Lower leg skin (tissue), 4 donors: ENCODE data around the gene SEC16A. TPM values are rescaled to one million over a fixed set of nuclear protein-coding genes. Genes with fewer than 3 reads are reported as not detected.

Experiments used
- DNase-seq, 2 donors: peaks; one replicate each; pipeline ENCODE4 v3.0.0-alpha.2; 2019; ENCODE audit warnings: low spot score in 2 of 2
- H3K4me3 ChIP-seq: fragments of 200-600 bp; sonication (generic); 2 replicates; pipeline ENCODE4 v1.5.1; 2017; ENCODE audit warnings: mild to moderate bottlenecking, low read depth; ENCODE audit not compliant: poor library complexity, severe bottlenecking
- POLR2A ChIP-seq, 2 donors: fragments of 450-650 bp; IDR thresholded peaks; one replicate each; pipeline ENCODE4 v1.6.1; 2016 to 2017; ENCODE audit warnings: antibody characterized with exemption in 2 of 2, mild to moderate bottlenecking in 1 of 2, moderate library complexity in 1 of 2
- WGBS, 2 donors: methylation state at CpG; one replicate each; pipeline ENCODE4 v1.1.5; 2018; 5-methylcytosine and 5-hydroxymethylcytosine counted together
- intact Hi-C: fragments of 100-400 bp; cut with DNase I; formaldehyde crosslinking; loops from one replicate; pipeline ENCODE4 v1.15.0; 2023; ENCODE audit warnings: low total_unique reads
- total RNA-seq, 4 donors: library from RNA; depleted of rRNA; stranded (reverse); fragments of >200 nt; gene quantifications; one replicate each; pipeline ENCODE4 v1.1.0, GENCODE V29; 2016
- TF ChIP-seq, protein P1 (sequence below), 3 donors: fragments of 450-650 bp; IDR thresholded peaks; one replicate each; pipeline ENCODE4 v1.5.1; 2016; ENCODE audit warnings: antibody characterized with exemption in 3 of 3, mild to moderate bottlenecking in 3 of 3, moderate library complexity in 2 of 3

SEC16A gene
- total RNA-seq, 4 donors from 2014 or later: 58.4 to 77.8 (median 58.5) TPM

DNA sequence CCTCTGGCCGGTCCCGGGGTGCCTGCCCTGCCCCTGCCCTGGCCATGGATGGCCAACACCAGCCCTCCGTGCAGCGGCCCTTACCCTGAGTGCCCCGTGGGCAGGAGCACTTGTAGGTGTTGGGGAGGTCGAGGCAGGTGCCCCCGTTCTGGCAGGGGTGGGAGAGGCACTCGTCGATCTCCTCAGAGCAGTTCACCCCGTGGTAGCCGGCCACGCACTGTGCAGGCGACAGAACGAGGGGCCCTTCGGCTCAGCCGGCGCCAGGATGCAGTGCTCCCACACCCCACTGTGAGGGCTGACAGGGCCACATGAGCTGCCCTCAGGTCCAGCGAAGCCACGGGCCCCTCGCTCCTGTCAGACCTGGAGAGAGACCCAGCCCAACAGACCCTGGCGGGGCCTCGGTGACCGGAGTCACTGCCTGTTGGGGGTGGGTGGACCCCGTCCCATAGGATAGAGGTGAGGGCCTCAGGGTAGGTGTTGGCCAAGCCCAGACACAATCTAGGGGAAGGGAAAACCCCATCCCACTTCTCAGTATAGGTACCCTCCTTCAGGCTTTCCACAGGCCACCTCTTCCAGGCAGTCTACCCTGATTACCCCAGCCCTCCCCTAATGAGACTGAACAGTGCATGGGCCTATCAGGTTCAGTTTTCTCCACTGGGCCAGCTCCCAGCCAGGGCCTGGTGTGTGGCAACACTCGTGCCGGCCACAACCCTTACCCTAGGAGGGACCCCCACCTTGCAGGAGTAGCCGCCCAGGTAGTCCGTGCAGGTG is 24.6 kb upstream of the SEC16A start:
- TF ChIP-seq, protein P1, sequence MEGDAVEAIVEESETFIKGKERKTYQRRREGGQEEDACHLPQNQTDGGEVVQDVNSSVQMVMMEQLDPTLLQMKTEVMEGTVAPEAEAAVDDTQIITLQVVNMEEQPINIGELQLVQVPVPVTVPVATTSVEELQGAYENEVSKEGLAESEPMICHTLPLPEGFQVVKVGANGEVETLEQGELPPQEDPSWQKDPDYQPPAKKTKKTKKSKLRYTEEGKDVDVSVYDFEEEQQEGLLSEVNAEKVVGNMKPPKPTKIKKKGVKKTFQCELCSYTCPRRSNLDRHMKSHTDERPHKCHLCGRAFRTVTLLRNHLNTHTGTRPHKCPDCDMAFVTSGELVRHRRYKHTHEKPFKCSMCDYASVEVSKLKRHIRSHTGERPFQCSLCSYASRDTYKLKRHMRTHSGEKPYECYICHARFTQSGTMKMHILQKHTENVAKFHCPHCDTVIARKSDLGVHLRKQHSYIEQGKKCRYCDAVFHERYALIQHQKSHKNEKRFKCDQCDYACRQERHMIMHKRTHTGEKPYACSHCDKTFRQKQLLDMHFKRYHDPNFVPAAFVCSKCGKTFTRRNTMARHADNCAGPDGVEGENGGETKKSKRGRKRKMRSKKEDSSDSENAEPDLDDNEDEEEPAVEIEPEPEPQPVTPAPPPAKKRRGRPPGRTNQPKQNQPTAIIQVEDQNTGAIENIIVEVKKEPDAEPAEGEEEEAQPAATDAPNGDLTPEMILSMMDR (IDR thresholded peaks at IDR 0.05): no peak
- no peak for TF ChIP-seq POLR2A (IDR thresholded peaks at IDR 0.05)
- H3K4me3 ChIP-seq: no peak overlapping the region
- WGBS, 2 donors: 91 to 93% methylated on average over 14 to 26 of the region's 28 CpGs
- intact Hi-C loops: no loop called here
- no peak for DNase-seq

DNA sequence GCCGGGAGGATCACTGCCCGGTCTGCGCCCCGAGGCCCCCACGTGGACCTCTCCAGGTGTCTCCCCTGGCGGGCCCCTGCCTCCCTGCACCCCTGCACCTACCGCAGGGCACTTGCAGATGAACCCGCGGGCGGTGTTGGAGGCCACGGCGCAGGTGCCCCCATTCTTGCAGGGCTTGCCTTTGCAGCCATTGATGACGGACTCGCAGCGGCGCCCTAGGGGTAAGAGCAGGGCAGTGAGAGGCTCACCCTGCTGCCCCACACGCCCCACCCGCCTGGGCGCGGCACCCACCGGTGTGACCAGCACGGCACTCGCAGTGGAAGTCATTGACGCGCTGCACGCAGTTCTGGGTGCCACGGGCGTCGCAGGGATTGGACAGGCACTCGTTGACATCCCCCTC is 23.6 kb upstream of the SEC16A start:
- intact Hi-C loops: no loop called here

DNA sequence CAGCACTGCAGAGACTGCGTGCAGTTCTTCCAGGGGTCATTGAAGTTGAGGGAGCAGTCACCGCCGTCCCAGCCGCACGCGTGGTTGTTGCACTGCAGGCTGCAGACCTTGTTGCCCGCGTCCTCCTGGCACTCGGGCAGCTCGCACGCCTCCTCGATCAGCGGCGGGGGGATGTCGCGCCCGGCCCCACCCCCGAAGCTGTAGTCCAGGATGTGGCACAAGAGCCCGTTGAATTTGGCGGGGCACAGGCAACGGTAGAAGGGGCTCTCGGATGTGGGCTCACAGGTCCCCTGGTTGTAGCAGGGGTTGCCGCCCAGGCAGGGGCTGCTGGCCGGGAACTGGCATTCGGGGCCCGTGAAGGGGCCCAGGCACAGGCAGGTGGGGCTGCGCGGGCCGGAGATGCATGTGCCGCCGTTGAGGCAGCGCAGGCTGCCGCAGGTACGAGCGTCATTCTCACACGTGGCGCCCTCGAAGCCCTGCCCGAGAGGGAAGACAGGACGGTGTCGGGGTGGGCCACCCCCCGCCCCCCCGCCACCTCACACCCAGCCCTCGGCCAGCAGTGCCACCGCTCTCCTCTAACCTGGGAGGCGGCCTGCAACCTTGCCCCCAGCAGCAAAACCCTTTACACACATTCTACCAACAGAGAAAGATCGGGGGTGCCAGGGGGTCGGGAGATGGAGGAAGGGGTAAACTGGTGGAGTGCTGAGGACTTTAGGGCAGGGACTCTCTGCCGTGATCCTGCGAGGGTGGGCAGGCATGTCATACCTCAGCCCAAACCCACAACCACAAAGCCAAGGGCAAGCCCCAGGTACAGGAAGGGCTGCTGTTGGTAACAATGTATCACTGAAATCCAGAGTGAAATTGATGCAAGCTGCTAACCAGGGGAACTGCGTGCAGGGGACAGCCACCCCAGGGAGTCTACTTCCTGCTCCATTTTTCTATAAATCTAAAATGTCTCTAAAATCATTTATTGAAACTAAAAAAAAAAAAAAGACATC is 22.9 kb upstream of the SEC16A start:
- TF ChIP-seq POLR2A (IDR thresholded peaks at IDR 0.05): no peak
- TF ChIP-seq, protein P1 (IDR thresholded peaks at IDR 0.05): no peak
- intact Hi-C loops: no loop called here
- DNase-seq: no peak
- WGBS, 2 donors: 91 to 93% methylated on average over 38 to 51 of the region's 51 CpGs
- no peak overlapping the region for H3K4me3 ChIP-seq

More for the DNA sequence above, 23.6 kb upstream of the SEC16A start:
- H3K4me3 ChIP-seq: no peak overlapping the region
- 90 to 93% methylated on average over 23 to 30 of the region's 30 CpGs for WGBS, 2 donors
- TF ChIP-seq, protein P1 (IDR thresholded peaks at IDR 0.05): no peak
- TF ChIP-seq POLR2A (IDR thresholded peaks at IDR 0.05): no peak
- no peak for DNase-seq

DNA sequence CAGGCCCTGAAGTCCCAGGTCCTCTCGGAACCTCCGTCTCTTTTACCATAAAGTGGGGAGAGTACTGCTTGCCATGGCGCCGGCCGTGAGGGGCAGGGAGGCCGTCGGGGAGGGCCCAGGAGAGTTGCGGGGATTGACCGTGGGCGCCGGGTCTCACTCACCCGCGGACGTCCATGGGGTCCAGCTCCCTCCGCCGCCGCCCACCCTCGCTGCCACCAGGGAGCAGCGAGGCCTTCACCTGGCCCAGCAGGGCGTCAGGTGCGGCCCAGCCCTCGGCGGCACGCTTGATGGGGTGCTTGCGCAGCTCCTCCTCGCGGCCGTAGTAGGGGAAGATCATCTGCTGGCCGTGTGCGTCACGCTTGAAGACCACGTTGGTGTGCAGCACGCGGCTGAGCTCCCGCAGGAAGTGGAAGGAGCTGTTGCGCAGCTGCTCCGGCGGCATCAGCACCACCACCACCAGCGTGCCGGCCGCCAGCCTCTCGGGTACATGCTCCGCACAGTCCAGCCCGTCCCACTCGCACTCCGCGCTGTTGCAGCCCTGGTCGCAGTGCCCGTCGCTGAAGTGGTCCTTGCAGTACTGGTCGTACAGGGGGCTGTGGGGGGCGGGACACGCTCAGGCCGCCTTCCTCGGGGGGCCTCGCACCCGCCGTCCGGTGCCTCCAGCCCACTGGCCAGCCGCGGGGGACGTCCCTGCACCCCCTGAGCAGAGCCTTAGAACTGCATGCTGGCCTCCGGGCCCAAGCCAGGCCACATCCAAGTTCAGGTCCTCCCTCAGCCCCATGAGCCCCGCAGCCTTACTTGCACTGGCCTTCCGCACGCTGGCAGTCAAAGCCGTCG is 21.9 kb upstream of the SEC16A start:
- no peak overlapping the region for H3K4me3 ChIP-seq
- intact Hi-C loops: no loop called here
- TF ChIP-seq, protein P1 (IDR thresholded peaks at IDR 0.05): no peak
- no peak for TF ChIP-seq POLR2A (IDR thresholded peaks at IDR 0.05)
- WGBS, 2 donors: 94% methylated on average over 41 to 66 of the region's 68 CpGs
- DNase-seq: no peak

DNA sequence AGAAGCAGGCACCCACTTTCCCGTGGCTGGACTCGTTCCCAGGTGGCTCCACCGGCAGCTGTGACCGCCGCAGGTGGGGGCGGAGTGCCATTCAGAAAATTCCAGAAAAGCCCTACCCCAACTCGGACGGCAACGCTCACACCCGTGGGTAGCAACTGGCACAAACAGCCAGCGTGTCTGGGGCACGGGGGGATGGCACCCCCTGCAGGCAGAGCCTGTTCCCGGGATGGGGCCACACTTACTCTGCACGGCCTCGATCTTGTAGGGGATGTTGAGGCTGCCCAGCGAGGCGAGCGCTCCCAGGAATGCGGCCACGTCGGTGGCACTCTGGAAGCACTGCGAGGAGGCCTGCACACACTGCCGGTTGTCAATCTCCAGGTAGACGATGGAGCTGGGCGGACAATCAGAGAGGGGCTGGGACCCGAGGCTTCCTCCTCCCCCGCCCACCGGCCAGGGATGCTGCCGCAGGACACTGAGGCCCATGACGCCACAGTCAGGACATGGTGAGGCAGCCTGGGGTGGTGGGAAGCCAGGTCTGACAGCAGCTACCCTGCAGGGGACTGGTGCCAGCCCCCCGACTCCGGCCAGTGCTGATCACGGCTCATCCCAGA is 20.2 kb upstream of the SEC16A start:
- H3K4me3 ChIP-seq: no peak overlapping the region
- TF ChIP-seq, protein P1 (IDR thresholded peaks at IDR 0.05): no peak
- no peak for TF ChIP-seq POLR2A (IDR thresholded peaks at IDR 0.05)
- intact Hi-C loops: no loop called here
- DNase-seq: no peak
- WGBS, 2 donors: 86 to 88% methylated on average over 30 to 33 of the region's 33 CpGs
